ENCODE measurements around the gene HS6ST2.

Gene HS6ST2

DNA sequence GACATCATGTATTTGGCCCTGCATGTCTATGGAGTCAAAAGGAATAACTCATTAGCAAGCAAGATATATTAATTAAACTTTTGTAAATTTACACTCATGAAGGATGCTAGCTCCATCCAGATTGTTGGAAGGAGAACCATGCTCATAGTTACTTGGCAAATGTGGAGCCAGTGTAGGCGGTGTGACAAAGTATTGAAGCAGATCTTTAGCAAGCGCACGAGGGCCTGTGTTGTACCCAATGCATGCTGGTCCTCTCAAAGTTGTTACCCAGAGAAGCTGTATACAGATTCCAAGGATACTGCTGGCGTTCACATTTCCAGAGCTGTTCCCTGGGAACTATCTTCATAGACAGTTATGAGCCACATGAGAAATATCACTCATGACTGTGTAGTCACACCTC lies 273.2 kb downstream of the HS6ST2 start:
- Histone ChIP-seq H3K79me1 (ENCODE audit: low read depth, low read length) (no peaks in the 10 kb centered on the region), H3K4me3 (ENCODE audit: low read length in 2 of 2) (no peak overlapping the region), H4K8ac (ENCODE audit: low read depth, low read length) (no peak overlapping the region), H3K27ac (replicated peaks; ENCODE audit: low read length) (no peak overlapping the region), H2BK120ac (ENCODE audit: low read depth, low read length) (no peak overlapping the region), H3K9me3 (replicated peaks in 1 of 2; ENCODE audit: control insufficient read depth in 2 of 2, insufficient read depth in 1 of 2, low read depth in 1 of 2, low read length in 2 of 2) (no peaks in the 10 kb centered on the region), H3K36me3 (replicated peaks in 1 of 2; ENCODE audit: control insufficient read depth in 2 of 2, insufficient read depth in 2 of 2, low read length in 2 of 2) (no peaks in the 10 kb centered on the region), H3K4me2 (ENCODE audit: insufficient read depth, low read length, poor library complexity, severe bottlenecking) (no peak overlapping the region), H3K4me1 (ENCODE audit: control insufficient read depth in 2 of 2, insufficient read depth in 1 of 2, low read depth in 1 of 2, low read length in 2 of 2) (no peaks in the 10 kb centered on the region), H3K4ac (ENCODE audit: low read length) (no peak overlapping the region), H3K14ac (ENCODE audit: low read length) (no peak overlapping the region), H2AFZ (ENCODE audit: low read length) (no peak overlapping the region), H2BK5ac (ENCODE audit: low read length) (no peak overlapping the region), H2BK12ac (ENCODE audit: low read length) (no peak overlapping the region), H3K18ac (ENCODE audit: low read length) (no peak overlapping the region), H3K27me3 (ENCODE audit: control insufficient read depth in 3 of 3, insufficient read depth in 3 of 3, low read depth in 1 of 3, low read length in 3 of 3) (no peaks in the 10 kb centered on the region), H2BK15ac (ENCODE audit: low read length) (no peak overlapping the region), H3K9ac (ENCODE audit: low read depth, low read length, poor library complexity) (no peak overlapping the region), H2AK5ac (ENCODE audit: low read depth, low read length) (no peak overlapping the region), H3K23ac (ENCODE audit: low read depth, low read length, poor library complexity) (no peak overlapping the region), H4K91ac (ENCODE audit: low read depth, low read length, poor library complexity) (no peak overlapping the region)
- WGBS, 2 donors (ENCODE audit: extremely low coverage in 2 of 2, insufficient read length in 2 of 2, insufficient replicate concordance in 1 of 2): no CpG with 5 or more reads among the region's 4 CpGs
- no peak for DNase-seq (ENCODE audit: low spot score)

DNA sequence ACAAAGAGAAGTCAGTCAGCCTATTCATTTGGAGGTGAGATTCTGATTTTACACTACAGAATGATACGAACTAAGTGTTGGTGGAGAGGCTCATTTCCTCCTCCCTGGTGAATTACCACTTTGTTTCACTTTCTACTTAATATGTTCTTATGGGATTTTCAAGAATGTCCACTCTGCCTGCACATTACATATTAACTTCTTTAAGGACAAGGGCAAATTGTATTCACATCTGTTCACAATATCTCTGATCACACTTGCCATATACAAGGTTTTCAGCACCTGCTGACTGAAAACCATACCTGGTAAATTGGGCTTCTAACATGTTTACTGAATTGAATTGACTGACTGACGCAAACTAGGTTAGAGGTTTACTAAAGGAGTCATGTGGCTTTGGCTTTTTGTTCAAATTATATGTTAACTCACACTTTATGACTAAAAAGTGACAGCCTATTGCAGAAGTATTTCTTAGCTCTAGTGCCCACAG lies 281.2 kb downstream of the HS6ST2 start:
- Histone ChIP-seq H2AFZ (ENCODE audit: low read length) (no peak overlapping the region), H3K4me2 (ENCODE audit: insufficient read depth, low read length, poor library complexity, severe bottlenecking) (no peak overlapping the region), H4K8ac (ENCODE audit: low read depth, low read length) (no peak overlapping the region), H2AK5ac (ENCODE audit: low read depth, low read length) (no peak overlapping the region), H3K79me1 (ENCODE audit: low read depth, low read length) (no peaks in the 10 kb centered on the region), H3K36me3 (replicated peaks in 1 of 2; ENCODE audit: control insufficient read depth in 2 of 2, insufficient read depth in 2 of 2, low read length in 2 of 2) (no peaks in the 10 kb centered on the region), H2BK15ac (ENCODE audit: low read length) (no peak overlapping the region), H4K91ac (ENCODE audit: low read depth, low read length, poor library complexity) (no peak overlapping the region), H3K9me3 (replicated peaks in 1 of 2; ENCODE audit: control insufficient read depth in 2 of 2, insufficient read depth in 1 of 2, low read depth in 1 of 2, low read length in 2 of 2) (no peaks in the 10 kb centered on the region), H2BK120ac (ENCODE audit: low read depth, low read length) (no peak overlapping the region), H3K23ac (ENCODE audit: low read depth, low read length, poor library complexity) (no peak overlapping the region), H3K4me3 (ENCODE audit: low read length in 2 of 2) (no peak overlapping the region), H3K9ac (ENCODE audit: low read depth, low read length, poor library complexity) (no peak overlapping the region), H3K4ac (ENCODE audit: low read length) (no peak overlapping the region), H2BK5ac (ENCODE audit: low read length) (no peak overlapping the region), H3K18ac (ENCODE audit: low read length) (no peak overlapping the region), H3K14ac (ENCODE audit: low read length) (no peak overlapping the region), H3K27ac (replicated peaks; ENCODE audit: low read length) (no peak overlapping the region), H3K27me3 (ENCODE audit: control insufficient read depth in 3 of 3, insufficient read depth in 3 of 3, low read depth in 1 of 3, low read length in 3 of 3) (no peaks in the 10 kb centered on the region), H3K4me1 (ENCODE audit: control insufficient read depth in 2 of 2, insufficient read depth in 1 of 2, low read depth in 1 of 2, low read length in 2 of 2) (no peaks in the 10 kb centered on the region), H2BK12ac (ENCODE audit: low read length) (no peak overlapping the region)
- no peak for DNase-seq (ENCODE audit: low spot score)
- WGBS, 2 donors (ENCODE audit: extremely low coverage in 2 of 2, insufficient read length in 2 of 2, insufficient replicate concordance in 1 of 2): no CpG with 5 or more reads among the region's 2 CpGs

DNA sequence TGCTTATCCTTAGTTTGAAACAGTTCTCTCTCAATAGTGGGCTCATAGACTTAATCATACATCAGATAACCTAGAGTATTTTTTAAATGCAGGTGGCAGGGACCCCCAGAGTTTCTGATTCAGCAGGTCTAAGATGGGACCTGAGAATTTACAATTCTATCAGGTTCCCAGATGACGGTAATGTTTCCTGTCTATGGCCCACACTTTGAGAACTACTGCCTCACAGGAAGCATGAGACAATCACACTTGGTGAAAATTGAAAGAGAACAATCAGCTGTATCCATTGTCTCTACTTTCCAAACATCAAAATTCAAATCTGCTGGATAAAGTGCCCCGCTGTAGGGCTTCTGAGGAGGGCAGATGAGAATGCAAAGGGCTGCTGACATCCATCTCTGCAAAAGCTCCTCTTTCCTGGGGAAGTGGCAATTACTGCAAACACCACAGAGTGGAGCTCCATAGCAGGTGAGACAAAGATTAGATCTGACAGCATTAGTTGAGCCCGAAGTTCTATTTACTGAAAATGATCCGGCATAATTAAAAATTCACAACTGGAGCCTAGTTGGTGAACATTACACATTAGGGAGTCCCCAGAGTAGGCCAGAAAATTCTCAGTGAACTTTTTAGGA lies 281.8 kb downstream of the HS6ST2 start:
- no CpG with 5 or more reads among the region's 4 CpGs for WGBS, 2 donors (ENCODE audit: extremely low coverage in 2 of 2, insufficient read length in 2 of 2, insufficient replicate concordance in 1 of 2)
- Histone ChIP-seq H3K9ac (ENCODE audit: low read depth, low read length, poor library complexity) (no peak overlapping the region), H3K27me3 (ENCODE audit: control insufficient read depth in 3 of 3, insufficient read depth in 3 of 3, low read depth in 1 of 3, low read length in 3 of 3) (no peaks in the 10 kb centered on the region), H3K18ac (ENCODE audit: low read length) (no peak overlapping the region), H3K79me1 (ENCODE audit: low read depth, low read length) (no peaks in the 10 kb centered on the region), H4K8ac (ENCODE audit: low read depth, low read length) (no peak overlapping the region), H4K91ac (ENCODE audit: low read depth, low read length, poor library complexity) (no peak overlapping the region), H3K36me3 (replicated peaks in 1 of 2; ENCODE audit: control insufficient read depth in 2 of 2, insufficient read depth in 2 of 2, low read length in 2 of 2) (no peaks in the 10 kb centered on the region), H3K4me3 (ENCODE audit: low read length in 2 of 2) (no peak overlapping the region), H2AFZ (ENCODE audit: low read length) (no peak overlapping the region), H3K9me3 (replicated peaks in 1 of 2; ENCODE audit: control insufficient read depth in 2 of 2, insufficient read depth in 1 of 2, low read depth in 1 of 2, low read length in 2 of 2) (no peaks in the 10 kb centered on the region), H2AK5ac (ENCODE audit: low read depth, low read length) (no peak overlapping the region), H2BK120ac (ENCODE audit: low read depth, low read length) (no peak overlapping the region), H2BK5ac (ENCODE audit: low read length) (no peak overlapping the region), H3K23ac (ENCODE audit: low read depth, low read length, poor library complexity) (no peak overlapping the region), H2BK15ac (ENCODE audit: low read length) (no peak overlapping the region), H3K27ac (replicated peaks; ENCODE audit: low read length) (no peak overlapping the region), H3K4me1 (ENCODE audit: control insufficient read depth in 2 of 2, insufficient read depth in 1 of 2, low read depth in 1 of 2, low read length in 2 of 2) (no peaks in the 10 kb centered on the region), H3K4ac (ENCODE audit: low read length) (no peak overlapping the region), H3K4me2 (ENCODE audit: insufficient read depth, low read length, poor library complexity, severe bottlenecking) (no peak overlapping the region), H2BK12ac (ENCODE audit: low read length) (no peak overlapping the region), H3K14ac (ENCODE audit: low read length) (no peak overlapping the region)
- no peak for DNase-seq (ENCODE audit: low spot score)

DNA sequence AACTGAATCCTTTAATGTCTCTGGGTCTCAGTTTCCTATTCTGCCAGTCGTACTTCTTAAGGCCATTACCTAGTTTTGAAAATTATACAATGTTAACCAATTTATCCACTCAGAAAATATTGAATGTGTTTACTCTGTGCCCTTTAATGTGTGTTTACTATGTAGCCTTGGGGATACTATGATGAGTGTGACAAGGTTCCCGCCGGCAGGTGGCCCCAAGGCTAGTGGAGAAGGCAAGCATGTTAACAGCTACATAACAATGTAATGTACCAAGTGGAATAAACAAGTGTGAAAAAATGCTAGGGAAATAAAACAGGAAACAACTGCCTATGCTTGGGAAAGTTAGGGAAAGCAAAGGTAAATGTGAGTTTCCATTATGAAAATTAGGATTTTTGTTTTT lies 282.3 kb downstream of the HS6ST2 start:
- H2AK5ac ChIP-seq (ENCODE audit: low read depth, low read length): no peak overlapping the region
- H2BK5ac ChIP-seq (ENCODE audit: low read length): no peak overlapping the region
- H3K27ac ChIP-seq (replicated peaks; ENCODE audit: low read length): no peak overlapping the region
- no peak overlapping the region for H3K4ac ChIP-seq (ENCODE audit: low read length)
- no peak overlapping the region for H2AFZ ChIP-seq (ENCODE audit: low read length)
- H2BK15ac ChIP-seq (ENCODE audit: low read length): no peak overlapping the region
- peaks cover 0 to under 1% of the 10 kb centered on the region in 2 donors for H3K4me1 ChIP-seq (ENCODE audit: control insufficient read depth in 2 of 2, insufficient read depth in 1 of 2, low read depth in 1 of 2, low read length in 2 of 2)
- no peak overlapping the region for H3K23ac ChIP-seq (ENCODE audit: low read depth, low read length, poor library complexity)
- H3K4me2 ChIP-seq (ENCODE audit: insufficient read depth, low read length, poor library complexity, severe bottlenecking): no peak overlapping the region
- no peak overlapping the region for H3K9ac ChIP-seq (ENCODE audit: low read depth, low read length, poor library complexity)
- no peaks in the 10 kb centered on the region for H3K79me1 ChIP-seq (ENCODE audit: low read depth, low read length)
- no peak for DNase-seq (ENCODE audit: low spot score)
- H3K18ac ChIP-seq (ENCODE audit: low read length): no peak overlapping the region
- H4K8ac ChIP-seq (ENCODE audit: low read depth, low read length): no peak overlapping the region
- H3K36me3 ChIP-seq (replicated peaks in 1 of 2; ENCODE audit: control insufficient read depth in 2 of 2, insufficient read depth in 2 of 2, low read length in 2 of 2): no peaks in the 10 kb centered on the region
- H3K4me3 ChIP-seq (ENCODE audit: low read length in 2 of 2): no peak overlapping the region
- H3K9me3 ChIP-seq (replicated peaks in 1 of 2; ENCODE audit: control insufficient read depth in 2 of 2, insufficient read depth in 1 of 2, low read depth in 1 of 2, low read length in 2 of 2): no peaks in the 10 kb centered on the region
- H3K14ac ChIP-seq (ENCODE audit: low read length): no peak overlapping the region
- WGBS, 2 donors (ENCODE audit: extremely low coverage in 2 of 2, insufficient read length in 2 of 2, insufficient replicate concordance in 1 of 2): no CpG with 5 or more reads among the region's 3 CpGs
- no peak overlapping the region for H2BK120ac ChIP-seq (ENCODE audit: low read depth, low read length)
- H2BK12ac ChIP-seq (ENCODE audit: low read length): no peak overlapping the region
- H4K91ac ChIP-seq (ENCODE audit: low read depth, low read length, poor library complexity): no peak overlapping the region
- H3K27me3 ChIP-seq (ENCODE audit: control insufficient read depth in 3 of 3, insufficient read depth in 3 of 3, low read depth in 1 of 3, low read length in 3 of 3): no peaks in the 10 kb centered on the region

Measured in neuronal stem cell (in vitro differentiated cells).